Measurements from ENCODE around the gene ETV3L.

DNA sequence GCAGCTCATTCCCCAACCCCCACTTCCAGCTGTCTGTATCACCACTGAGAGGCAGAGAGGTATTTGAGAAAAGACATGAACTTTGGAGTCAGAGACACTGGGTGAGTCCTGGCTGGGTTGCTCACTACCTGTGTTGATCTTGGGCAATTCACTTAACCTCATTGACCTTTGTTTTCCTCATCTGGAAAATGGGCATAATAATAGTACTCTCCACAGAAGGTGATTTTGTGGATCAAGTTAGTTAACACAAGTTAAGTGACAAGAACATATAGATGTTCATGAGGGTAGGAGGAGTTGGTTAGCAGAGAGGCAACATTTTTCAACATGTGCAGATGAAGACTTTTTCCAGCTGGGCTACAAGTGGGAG, 17.1 kb upstream of the ETV3L start:
- TF ChIP-seq, protein P1, sequence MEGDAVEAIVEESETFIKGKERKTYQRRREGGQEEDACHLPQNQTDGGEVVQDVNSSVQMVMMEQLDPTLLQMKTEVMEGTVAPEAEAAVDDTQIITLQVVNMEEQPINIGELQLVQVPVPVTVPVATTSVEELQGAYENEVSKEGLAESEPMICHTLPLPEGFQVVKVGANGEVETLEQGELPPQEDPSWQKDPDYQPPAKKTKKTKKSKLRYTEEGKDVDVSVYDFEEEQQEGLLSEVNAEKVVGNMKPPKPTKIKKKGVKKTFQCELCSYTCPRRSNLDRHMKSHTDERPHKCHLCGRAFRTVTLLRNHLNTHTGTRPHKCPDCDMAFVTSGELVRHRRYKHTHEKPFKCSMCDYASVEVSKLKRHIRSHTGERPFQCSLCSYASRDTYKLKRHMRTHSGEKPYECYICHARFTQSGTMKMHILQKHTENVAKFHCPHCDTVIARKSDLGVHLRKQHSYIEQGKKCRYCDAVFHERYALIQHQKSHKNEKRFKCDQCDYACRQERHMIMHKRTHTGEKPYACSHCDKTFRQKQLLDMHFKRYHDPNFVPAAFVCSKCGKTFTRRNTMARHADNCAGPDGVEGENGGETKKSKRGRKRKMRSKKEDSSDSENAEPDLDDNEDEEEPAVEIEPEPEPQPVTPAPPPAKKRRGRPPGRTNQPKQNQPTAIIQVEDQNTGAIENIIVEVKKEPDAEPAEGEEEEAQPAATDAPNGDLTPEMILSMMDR (IDR thresholded peaks at IDR 0.05; ENCODE audit: poor library complexity), result no peak
- no peak for TF ChIP-seq EZH2 (IDR thresholded peaks at IDR 0.05; ENCODE audit: borderline replicate concordance)

All from hepatocyte (in vitro differentiated cells).